ENCODE data around the gene AVEN. TPM values are rescaled to one million over a fixed set of nuclear protein-coding genes. Genes with fewer than 3 reads are reported as not detected.

AVEN gene
- total RNA-seq, 1 donor from 2014 or later, result 51.3 TPM

DNA sequence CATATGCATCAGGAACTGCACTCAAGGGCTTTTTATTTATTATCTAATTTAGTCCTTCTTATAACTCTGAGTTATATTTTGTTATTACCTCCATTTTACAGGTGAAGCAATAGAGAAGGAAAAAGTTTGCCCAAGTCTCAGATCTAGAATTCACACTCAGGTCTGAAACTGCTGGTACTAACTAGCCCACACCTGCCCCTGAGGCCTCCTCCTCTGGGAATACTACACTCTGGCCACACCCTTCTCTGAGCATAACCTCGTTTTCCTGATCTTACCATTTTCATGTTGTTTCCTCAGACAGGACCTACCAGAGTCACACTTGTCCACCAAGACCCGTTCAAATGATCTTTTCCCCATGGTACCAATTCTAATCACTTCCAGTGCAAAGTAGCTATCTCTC is 164.8 kb downstream of the AVEN start:
- TF ChIP-seq, protein P1, sequence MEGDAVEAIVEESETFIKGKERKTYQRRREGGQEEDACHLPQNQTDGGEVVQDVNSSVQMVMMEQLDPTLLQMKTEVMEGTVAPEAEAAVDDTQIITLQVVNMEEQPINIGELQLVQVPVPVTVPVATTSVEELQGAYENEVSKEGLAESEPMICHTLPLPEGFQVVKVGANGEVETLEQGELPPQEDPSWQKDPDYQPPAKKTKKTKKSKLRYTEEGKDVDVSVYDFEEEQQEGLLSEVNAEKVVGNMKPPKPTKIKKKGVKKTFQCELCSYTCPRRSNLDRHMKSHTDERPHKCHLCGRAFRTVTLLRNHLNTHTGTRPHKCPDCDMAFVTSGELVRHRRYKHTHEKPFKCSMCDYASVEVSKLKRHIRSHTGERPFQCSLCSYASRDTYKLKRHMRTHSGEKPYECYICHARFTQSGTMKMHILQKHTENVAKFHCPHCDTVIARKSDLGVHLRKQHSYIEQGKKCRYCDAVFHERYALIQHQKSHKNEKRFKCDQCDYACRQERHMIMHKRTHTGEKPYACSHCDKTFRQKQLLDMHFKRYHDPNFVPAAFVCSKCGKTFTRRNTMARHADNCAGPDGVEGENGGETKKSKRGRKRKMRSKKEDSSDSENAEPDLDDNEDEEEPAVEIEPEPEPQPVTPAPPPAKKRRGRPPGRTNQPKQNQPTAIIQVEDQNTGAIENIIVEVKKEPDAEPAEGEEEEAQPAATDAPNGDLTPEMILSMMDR (IDR thresholded peaks at IDR 0.05; ENCODE audit: insufficient read depth, low read length, severe bottlenecking), result no peak
- Histone ChIP-seq H3K36me3 (ENCODE audit: control insufficient read depth, insufficient read depth, low read length) (no peaks in the 10 kb centered on the region), H3K4me3 (ENCODE audit: low read depth, low read length) (no peak overlapping the region), H3K27me3 (ENCODE audit: control insufficient read depth, insufficient read depth, low read length) (no peaks in the 10 kb centered on the region)
- FAIRE-seq, result no peak
- peak; percentile 32 for DNase-seq (ENCODE audit: low read depth)

DNA sequence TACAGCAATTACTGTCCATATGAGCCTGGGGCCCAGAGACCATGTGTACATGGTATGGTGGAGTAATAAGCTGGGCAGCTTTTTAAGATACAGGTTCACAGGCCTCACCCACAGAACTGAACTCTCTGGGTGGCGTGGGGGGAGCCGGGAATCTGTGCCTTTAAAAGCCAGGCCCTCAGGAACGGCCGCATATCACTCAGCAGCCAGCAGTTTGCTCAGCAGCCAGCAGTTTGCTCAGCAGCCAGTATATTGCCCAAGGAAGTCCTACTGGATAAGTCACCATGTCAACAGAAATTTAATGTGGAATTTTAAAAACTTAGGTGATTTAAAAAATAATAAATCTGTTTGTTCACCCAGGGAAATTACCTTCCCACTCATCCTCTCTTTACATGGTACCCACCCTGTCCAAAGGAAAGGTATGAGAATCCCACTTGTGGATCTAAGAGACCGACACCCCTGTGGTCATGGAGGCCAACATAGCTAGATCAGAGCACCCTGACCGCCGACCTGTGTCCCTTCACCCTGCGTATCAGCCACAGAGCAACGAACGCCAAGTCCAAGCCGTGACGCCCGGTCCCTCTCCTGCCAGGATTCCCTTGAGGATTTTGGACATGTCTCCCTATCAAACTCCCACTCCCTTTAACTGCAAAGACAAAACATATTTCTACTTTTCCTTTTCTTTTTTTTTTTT is 166.4 kb downstream of the AVEN start:
- no peaks in the 10 kb centered on the region for H3K36me3 ChIP-seq (ENCODE audit: control insufficient read depth, insufficient read depth, low read length)
- H3K27me3 ChIP-seq (ENCODE audit: control insufficient read depth, insufficient read depth, low read length), result no peaks in the 10 kb centered on the region
- DNase-seq (ENCODE audit: low read depth) (no peak), FAIRE-seq (no peak)
- no peak overlapping the region for H3K4me3 ChIP-seq (ENCODE audit: low read depth, low read length)
- TF ChIP-seq, protein P1 (IDR thresholded peaks at IDR 0.05; ENCODE audit: insufficient read depth, low read length, severe bottlenecking), result no peak

- no peak for DNase-seq (ENCODE audit: low read depth)
- Histone ChIP-seq H3K27me3 (ENCODE audit: control insufficient read depth, insufficient read depth, low read length) (no peaks in the 10 kb centered on the region), H3K36me3 (ENCODE audit: control insufficient read depth, insufficient read depth, low read length) (no peaks in the 10 kb centered on the region), H3K4me3 (ENCODE audit: low read depth, low read length) (no peak overlapping the region)
- TF ChIP-seq, protein P1 (IDR thresholded peaks at IDR 0.05; ENCODE audit: insufficient read depth, low read length, severe bottlenecking), result no peak
- peak; percentile 66 for FAIRE-seq
Observed at GRCh38 chr15:33871980-33872379, 167.0 kb downstream of the AVEN start.

- FAIRE-seq, result no peak
- TF ChIP-seq, protein P1 (IDR thresholded peaks at IDR 0.05; ENCODE audit: insufficient read depth, low read length, severe bottlenecking), result no peak
- no peak for DNase-seq (ENCODE audit: low read depth)
- no peaks in the 10 kb centered on the region for H3K27me3 ChIP-seq (ENCODE audit: control insufficient read depth, insufficient read depth, low read length)
- H3K36me3 ChIP-seq (ENCODE audit: control insufficient read depth, insufficient read depth, low read length), result no peaks in the 10 kb centered on the region
- no peak overlapping the region for H3K4me3 ChIP-seq (ENCODE audit: low read depth, low read length)
Observed at GRCh38 chr15:33866101-33866737, 172.8 kb downstream of the AVEN start.

DNA sequence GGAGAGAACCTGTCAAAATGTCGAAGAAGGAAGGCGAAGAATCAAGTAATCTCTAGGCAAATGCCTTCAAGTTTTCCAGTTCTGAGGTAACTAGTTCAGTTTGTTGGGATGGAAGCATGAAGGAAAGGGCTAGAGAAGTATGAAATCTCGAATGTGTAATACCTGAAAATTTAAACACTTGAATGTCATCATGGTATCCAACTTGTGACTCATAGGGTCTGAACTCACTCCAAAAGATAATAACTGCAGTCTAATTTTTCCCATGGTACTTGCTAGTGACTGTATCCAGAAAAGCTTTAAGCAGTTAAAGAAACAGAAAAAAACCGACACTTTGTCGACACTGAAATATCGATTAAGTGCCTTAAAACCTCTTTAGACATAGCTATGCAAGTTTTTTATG is 173.6 kb downstream of the AVEN start:
- DNase-seq (ENCODE audit: low read depth), result no peak
- H3K27me3 ChIP-seq (ENCODE audit: control insufficient read depth, insufficient read depth, low read length), result no peaks in the 10 kb centered on the region
- H3K4me3 ChIP-seq (ENCODE audit: low read depth, low read length), result no peak overlapping the region
- FAIRE-seq, result no peak
- TF ChIP-seq, protein P1 (IDR thresholded peaks at IDR 0.05; ENCODE audit: insufficient read depth, low read length, severe bottlenecking), result no peak
- no peaks in the 10 kb centered on the region for H3K36me3 ChIP-seq (ENCODE audit: control insufficient read depth, insufficient read depth, low read length)

Measured in bronchial epithelial cell (primary cell).